Measurements from ENCODE around the gene B4GALT7.

B4GALT7 gene

DNA sequence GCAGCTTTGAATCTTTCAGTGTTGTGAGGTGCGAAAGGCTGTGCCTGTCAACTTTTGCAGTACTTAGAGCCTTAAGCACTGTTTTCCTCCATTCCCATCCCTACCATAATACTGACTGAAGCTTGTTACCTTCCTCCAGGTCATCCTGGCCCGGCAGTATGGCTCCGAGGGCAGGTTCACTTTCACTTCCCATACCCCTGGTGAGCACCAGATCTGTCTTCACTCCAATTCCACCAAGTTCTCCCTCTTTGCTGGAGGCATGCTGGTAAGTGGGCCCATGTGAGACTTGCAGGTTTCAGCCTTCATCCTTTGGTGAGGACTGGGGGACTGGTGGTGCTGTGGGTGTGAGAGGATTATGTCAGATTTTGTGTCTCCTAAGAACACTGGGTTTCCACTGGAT lies 6.4 kb upstream of the B4GALT7 start:
- no peak for DNase-seq (ENCODE audit: low read depth)

DNA sequence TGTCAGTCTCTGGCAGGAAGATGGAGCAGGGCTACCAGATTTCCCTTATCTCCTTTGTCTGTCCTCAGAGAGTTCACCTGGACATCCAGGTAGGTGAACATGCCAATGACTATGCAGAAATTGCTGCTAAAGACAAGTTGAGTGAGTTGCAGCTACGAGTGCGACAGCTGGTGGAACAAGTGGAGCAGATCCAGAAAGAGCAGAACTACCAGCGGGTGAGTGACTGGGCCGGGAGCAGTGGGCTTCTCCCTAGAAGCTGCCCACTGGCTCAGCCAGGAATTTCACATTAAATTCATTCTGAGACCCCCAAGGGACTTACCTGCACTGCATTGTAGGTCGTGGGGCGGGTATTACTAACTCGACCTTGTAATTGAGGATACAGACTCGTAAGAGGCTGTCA lies 5.9 kb upstream of the B4GALT7 start:
- DNase-seq (ENCODE audit: low read depth): no peak

DNA sequence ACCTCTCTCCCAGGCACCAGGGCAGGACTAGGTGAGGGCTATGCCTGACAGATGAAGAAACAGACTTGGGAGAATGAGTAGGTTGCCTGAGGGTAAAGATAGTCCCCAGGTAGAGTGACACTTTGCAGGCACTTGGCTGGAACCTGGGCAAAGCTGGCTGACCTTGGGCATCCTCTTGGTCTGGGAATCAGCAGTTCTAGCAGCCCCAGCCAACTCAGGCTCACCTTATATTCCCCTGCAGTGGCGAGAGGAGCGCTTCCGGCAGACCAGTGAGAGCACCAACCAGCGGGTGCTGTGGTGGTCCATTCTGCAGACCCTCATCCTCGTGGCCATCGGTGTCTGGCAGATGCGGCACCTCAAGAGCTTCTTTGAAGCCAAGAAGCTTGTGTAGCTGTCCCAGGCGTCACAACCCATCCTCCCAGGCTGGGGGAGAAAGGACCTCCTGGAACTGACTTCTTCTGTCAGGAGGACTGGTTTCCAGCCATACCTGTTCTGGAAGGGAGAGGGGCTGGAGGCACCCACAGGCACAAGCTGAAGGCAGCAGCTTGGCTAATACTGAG lies 4.8 kb upstream of the B4GALT7 start:
- DNase-seq (ENCODE audit: low read depth): no peak

DNA sequence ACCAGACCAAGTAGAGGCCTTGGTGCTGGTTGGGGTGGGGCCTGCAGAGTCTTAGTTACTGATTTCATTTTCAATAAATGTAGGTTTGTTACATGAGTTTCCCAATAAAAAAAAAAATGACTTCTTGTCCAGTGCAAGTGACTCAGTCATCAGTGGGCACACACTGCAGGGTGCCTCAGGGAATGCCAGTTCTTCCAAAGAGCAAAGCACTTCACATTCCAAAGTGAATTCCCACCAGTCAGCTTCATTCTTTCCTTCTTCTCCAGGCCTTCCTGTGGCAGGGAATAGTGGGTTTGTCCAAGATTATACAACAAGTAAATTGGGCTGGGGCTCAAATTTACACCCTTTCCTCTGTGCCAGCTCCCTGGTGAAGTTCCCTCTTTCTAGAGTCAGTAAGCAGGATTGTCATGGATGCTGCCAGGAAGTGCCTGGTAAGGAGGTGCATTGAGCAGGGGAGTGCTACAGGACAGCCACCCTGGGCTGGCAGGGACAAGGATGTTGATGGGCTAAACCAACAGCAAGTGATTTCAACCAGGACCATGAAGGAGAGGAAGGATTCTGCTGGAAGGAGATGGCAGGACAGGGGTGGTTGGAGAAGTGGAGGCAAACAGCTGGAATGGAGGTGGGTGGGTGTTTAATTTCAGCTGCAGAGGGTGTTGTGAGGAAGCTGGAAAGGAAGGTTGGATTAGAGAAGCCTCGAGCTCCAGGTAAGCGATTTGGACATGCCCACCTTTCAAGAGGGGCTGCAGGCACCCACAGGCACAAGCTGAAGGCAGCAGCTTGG lies 3.7 kb upstream of the B4GALT7 start:
- DNase-seq (ENCODE audit: low read depth): no peak

DNA sequence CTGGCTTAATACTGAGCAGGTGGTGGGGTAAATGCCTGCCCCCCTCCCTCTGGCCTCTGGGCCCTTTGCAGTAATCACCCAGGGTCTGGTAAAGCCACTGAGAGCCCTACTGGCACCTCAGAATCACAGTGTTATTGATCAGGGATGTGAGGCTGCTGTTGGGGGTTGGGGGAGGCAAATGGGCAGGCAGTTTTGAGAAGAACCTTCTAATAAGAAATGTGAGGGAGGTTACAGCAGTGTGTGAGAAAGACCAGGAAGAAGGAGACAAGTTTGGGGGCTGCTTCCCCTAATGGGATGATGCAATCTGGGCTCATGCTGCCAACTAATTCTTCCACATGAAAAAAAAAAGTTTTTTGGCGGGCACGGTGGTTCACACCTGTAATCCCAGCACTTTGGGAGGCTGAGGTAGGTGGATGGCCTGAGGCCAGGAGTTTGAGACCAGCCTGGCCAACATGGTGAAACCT lies 3.1 kb upstream of the B4GALT7 start:
- DNase-seq (ENCODE audit: low read depth): no peak

DNA sequence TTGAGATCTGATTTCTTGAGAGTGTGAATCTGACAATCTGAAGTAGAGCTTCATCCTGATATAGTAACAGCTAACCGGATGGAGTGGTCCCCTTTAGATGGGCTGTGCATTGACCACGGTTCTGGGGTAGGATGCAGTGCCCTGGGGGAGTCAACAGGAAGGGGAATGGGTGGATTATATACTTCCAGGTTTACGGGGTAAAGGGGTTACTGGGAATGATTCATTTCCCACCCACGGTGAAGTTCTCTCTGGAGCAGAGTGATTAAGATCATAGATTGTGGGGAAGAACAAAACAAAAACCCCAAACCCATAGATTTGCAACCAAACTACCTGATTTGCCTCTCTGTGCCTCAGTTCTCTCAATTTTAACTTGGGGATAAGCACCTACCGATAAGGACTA lies 1.5 kb upstream of the B4GALT7 start:
- DNase-seq (ENCODE audit: low read depth): no peak

DNA sequence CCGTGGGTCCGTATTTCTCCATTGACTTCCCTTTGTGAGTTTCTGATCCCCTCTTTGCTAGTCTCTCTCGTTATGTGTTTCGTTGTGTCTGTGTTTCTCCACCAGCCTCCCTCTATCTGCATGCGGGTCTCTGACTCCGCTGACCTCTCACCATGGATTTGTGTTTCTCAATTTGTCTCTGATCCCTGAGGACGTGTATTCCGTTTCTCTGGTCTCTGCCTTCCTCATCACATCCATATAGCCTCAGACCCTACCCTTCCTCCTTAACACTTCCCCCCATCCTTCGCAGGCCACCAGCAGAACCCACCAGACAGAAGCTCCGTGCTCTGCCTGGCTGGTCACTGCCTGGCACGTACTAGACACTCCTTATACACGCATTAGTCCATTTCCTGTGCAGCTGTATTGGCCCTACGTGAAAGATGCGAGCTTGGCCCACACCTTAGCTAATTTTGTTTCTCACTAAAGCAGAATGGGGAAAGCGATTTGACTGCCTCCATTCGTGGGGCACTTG lies 631 bp downstream of the B4GALT7 start:
- DNase-seq (ENCODE audit: low read depth): no peak

DNA sequence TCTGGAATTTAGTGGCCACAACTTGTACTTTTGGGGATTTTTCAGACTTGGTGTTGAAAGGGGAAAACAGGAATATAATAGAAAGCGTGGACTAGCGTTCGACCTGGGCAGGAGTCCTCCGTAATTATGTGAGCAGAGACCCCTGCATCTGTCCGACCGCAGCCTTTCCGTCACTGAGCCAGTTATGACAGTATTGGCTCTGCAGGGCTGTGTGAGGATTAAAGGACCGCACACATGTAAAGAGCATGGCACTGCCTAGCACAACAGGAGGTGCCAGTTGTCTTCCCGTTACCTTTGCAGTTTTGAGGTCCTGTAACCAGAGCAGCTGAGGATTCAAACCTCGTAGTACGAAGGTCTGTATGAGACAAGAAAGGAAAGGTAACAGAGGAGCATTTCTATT lies 1.2 kb downstream of the B4GALT7 start:
- DNase-seq (ENCODE audit: low read depth): no peak

DNA sequence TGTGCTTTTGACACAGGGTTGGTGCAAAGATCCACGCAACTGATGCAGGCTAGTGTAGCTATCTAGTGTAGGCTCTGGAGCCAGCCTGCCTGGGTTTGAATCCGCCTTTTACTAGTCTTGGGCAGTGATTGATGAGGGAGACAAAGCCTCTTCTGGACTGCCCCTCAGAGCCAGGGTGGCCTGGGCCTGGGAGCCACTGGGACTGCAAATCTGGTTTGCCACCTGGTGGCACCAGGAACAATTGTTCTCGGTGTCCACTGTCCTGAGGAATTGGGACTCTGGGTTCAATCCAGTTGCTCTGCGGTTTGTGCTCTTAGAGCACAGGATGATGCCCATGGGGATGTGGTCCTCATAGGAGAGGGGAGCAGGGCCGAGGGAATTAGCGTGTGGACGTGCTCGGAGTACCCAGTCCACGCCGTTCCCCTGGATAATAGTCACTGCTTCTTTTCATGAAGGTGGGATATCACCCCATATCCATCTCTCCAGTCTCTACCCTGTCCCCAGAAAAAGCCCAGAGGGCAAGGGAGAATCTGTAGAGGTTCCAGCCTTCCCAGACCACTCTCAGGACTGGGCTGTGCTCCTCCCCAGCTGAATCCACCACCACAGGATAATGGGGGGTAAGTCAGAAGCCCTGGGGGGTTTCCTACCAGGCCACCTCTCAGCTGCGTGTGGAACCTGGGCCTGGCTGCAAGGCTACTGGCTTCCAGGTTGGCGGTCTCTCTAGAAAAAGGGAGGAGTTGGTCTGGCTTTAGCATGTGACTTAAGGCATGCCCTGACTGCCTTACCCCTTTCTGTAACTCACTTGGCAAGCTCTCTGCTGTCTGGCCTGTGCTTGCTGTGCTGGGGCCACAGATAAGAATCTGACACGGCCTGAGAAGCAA lies 1.9 kb downstream of the B4GALT7 start:
- DNase-seq (ENCODE audit: low read depth): no peak

DNA sequence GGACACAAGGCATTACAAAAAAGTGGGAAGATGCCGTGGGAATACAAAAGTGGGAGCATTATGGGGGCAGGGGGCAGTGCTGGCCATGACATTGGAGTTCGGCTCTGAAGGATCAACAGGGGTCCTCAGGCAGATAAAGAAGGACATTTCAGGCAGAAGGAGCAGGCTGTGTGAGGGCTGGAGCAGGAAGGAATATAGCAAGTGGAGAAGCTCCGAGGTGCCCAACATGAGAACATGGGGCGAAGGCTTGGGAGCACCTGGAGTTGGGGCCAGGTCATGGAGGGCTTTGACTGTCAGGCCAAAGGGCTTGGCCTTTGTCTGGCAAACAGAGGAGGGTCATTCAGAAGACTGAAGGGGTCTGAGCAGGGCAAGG lies 2.5 kb downstream of the B4GALT7 start:
- DNase-seq (ENCODE audit: low read depth): no peak

DNA sequence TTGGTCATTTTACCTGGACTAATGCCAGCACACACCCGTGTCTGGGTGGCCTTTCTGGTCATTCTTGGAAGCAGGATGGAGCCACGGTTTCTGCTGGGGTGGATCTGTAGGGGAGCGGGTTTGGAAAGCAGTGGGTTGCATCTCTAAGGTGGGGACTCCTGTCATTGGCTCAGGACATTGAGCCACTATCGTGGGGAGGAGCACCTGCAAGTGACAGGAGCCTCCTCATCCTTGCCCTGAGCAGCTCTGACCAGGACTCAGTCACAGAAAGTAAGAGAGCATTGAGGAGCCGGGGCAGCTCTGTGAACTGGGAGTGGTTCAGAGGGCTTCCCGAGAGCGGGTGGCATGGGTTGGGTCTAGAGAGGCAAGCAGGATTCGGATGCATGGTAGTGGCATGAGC lies 3.7 kb downstream of the B4GALT7 start:
- DNase-seq (ENCODE audit: low read depth): no peak

DNA sequence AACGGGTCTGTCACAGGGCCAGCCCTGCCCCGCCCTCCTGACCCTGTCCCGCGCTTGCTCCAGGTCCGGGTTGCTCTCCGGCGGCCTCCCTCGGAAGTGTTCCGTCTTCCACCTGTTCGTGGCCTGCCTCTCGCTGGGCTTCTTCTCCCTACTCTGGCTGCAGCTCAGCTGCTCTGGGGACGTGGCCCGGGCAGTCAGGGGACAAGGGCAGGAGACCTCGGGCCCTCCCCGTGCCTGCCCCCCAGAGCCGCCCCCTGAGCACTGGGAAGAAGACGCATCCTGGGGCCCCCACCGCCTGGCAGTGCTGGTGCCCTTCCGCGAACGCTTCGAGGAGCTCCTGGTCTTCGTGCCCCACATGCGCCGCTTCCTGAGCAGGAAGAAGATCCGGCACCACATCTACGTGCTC lies 4.2 kb downstream of the B4GALT7 start:
- no peak for DNase-seq (ENCODE audit: low read depth)

DNA sequence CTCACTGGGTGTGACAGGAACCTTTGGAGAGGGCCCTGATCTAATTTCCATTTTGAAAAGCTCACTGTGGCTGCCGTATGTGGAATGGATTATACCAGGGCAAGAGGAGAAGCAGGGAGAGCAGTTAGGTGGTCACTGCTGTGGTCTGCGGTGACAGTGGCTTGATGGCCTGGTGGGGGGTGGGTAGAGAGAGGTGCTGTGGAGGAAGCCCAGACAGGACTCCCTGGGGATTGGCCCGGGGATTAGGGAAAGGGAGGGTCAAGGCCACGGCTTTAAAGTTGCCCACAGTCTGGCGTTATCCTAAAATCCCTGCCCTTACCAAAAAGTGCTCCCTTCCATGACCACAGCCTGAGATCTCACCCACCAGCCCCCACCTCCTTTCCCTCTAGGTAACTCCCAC lies 4.7 kb downstream of the B4GALT7 start:
- DNase-seq (ENCODE audit: low read depth): no peak

DNA sequence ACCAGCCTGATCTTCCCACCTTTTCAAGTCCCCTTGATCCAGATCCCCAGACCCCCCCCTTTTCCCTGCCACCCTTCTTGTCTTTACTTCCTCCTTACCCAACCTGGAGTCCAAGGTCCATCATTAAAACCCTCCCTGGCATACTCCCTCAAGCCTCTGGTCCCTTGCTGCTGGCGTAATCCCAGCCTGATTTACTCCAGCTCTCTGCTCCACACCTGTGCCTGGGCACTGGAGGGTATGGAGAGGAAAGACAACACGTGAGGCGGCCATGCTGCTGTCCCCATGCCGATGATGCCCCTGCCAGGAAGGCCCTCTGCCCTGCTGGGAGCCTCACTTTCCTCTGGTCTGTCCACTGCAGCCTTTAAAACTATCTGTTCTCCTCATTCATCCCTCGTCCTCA lies 5.1 kb downstream of the B4GALT7 start:
- DNase-seq (ENCODE audit: low read depth): no peak

DNA sequence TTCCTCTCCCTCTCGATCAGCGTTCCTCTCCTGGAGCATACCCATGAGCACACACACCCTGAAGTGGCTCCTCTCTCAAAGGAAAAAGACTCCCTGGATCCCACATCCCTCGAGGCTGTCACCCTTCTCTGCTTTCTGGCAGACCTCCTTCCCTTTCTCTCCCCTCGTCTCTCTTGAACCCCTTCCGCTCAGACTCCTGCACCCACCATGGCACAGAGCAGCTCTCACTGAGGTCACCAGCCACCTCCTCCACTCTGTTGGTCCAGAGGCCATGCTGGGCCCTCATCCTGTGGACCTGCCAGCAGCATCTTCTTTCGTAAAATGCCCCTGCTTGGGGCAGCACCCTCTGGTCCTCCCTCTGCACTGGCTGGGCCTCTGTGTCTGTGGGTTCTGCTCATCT lies 5.7 kb downstream of the B4GALT7 start:
- no peak for DNase-seq (ENCODE audit: low read depth)

DNA sequence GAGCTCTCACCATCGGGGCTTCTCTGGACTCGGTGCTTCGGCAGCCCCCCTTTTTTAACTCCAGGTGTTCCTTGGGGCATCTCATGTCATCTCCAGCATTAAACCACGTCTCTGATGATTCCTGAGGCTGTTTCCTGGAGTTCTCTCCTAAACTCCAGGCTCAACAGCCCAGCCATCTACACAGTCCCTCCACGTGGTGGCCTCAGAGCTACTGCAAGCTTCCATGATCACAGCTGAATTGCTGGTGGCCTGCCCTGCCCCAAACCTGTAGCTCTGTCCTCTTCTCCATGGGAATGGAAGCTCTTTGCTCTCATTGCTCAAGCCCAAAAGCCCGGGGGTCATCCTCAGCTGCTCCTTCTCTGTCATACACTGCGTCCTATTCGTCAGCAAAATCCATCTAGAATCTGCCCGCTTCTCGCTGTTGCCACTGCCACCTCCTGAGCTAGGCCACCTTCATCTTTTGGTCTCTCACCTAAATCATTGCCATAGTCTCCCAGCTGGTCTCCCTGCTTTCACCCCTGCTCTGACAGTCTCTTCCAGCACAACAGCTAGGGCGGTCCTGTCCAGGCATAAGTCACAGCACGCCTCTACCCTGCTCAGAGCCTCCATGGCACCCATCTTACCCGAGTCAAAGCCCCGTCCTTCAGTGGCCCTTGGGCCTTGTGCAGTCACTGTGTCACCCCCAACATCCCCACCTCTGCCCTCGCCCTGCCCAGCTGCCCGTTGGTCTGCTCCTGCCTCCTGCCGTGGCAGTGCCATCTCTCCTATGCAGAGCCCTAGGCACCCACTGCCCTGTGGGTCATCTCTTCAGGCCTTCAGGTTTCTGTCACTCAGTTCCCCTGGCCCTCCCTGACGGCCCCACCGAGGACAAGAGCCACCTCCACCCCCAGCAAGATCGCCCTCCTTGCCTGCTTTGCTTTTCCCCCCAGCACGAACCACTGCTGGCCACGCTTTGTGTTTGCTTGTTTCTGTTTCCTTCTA lies 6.4 kb downstream of the B4GALT7 start:
- DNase-seq (ENCODE audit: low read depth): no peak

DNA sequence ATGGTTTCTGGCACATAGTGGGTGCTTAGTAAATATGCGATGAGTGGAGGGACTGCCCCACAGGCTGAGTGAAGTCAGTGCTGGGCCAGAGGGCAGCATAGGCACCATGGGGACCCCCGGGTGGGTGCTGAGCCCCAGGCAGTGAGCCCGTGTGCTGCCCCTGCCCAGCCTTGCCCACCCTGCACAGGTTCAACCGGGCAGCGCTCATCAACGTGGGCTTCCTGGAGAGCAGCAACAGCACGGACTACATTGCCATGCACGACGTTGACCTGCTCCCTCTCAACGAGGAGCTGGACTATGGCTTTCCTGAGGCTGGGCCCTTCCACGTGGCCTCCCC lies 7.2 kb downstream of the B4GALT7 start:
- no peak for DNase-seq (ENCODE audit: low read depth)

DNA sequence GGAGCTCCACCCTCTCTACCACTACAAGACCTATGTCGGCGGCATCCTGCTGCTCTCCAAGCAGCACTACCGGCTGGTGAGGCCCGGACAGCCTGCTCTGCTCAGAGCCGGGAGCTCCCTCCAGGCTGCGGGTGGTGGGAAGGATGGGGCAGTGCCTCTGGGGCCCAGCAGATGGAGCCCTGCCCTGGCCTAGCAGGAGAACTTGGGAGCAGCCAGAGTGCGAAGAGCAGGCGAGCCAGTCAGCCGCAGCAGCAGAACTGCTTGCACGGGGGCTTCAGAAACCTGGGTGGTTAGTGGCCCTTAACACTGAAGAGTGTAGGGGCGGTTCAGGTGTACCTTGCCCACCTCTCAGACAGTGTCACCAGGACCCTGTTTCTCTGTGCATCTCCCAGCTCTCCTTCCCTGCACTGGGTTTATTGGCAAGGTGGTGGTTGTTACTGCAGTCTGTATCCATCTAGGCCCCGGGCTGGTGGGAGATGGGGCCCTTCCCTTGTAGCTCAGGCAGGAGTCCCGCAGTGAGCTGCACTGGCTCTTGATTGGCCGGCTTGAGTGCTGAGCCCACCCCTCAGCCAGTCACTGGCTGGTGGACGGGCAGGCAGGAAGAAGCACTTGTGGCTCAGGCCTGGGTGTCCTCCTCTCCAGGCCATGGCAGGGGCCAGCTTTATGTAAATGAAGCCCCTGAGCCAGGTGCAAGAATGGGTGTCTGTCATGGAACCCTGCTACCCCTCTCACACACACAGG lies 7.7 kb downstream of the B4GALT7 start:
- DNase-seq (ENCODE audit: low read depth): no peak

DNA sequence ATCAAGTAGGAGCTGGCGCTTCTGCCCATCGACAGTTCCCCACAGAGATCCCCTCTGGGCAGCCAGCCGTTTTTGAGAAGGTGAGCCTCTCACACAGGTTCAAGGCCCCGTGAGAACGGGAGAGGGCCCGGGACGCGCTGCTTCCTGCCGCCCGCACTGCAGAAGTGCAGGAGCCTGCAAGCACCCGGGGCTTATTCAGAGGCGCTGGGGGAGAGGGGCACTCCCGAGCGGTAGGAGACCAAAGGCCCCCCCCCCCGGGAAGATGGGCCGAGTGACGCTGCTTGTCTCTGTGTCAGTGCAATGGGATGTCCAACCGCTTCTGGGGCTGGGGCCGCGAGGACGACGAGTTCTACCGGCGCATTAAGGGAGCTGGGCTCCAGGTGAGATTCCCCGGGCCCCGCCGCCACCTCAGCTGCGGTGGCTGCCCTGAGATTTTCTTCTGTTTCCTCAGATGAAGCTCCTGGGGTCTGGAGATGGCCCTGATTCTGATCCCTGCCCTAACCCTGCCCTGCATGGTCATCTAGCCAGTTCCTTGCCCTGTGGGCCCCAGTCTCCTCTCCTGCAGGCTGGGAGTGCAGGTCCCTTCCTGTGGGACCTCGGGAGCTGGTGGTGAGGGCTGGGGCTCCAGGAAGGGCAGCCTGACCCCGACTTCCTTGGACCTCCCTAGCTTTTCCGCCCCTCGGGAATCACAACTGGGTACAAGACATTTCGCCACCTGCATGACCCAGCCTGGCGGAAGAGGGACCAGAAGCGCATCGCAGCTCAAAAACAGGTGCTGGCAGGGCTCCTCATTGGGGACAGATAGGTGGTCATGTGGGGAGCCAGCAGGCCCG lies 8.5 kb downstream of the B4GALT7 start:
- no peak for DNase-seq (ENCODE audit: low read depth)
